Nephron (organoid): ENCODE measurements around the gene RBBP8NL.

ENCODE experiments used
- H3K27ac Mint-ChIP-seq, 3 experiments: 2 replicates each; pipeline ENCODE4 v1.8.0; 2020; ENCODE audit warnings: mixed read lengths in 3 of 3, mild to moderate bottlenecking in 2 of 3, moderate library complexity in 1 of 3
- H3K27me3 Mint-ChIP-seq: 2 replicates; pipeline ENCODE4 v1.8.0; 2021; ENCODE audit warnings: low read depth, mild to moderate bottlenecking, moderate library complexity, mixed read lengths
- H3K36me3 Mint-ChIP-seq: 2 replicates; pipeline ENCODE4 v1.8.0; 2020; ENCODE audit warnings: low read depth, mixed read lengths
- H3K4me1 Mint-ChIP-seq: 2 replicates; pipeline ENCODE4 v1.8.0; 2020; ENCODE audit warnings: mixed read lengths
- H3K4me3 Mint-ChIP-seq, 3 experiments: 2 replicates each; pipeline ENCODE4 v1.8.0; 2020; ENCODE audit warnings: mild to moderate bottlenecking in 3 of 3, mixed read lengths in 3 of 3, moderate library complexity in 2 of 3
- H3K9me3 Mint-ChIP-seq: 2 replicates; pipeline ENCODE4 v1.8.0; 2020; ENCODE audit warnings: mixed read lengths
- CTCF ChIP-seq, 3 experiments: fragments of 200-600 bp; sonication (generic); IDR thresholded peaks; one replicate each; pipeline ENCODE4 v1.5.0; 2021; ENCODE audit warnings: antibody characterized with exemption in 3 of 3; ENCODE audit not compliant: unreplicated experiment in 3 of 3

Gene RBBP8NL

GRCh38 chr20:62409086-62409853 lies 18.1 kb downstream of the RBBP8NL start:
- H3K4me1 Mint-ChIP-seq: peaks cover 11% of the 10 kb centered on the region
- H3K4me3 Mint-ChIP-seq: peak overlapping the region; percentile 39 to 65 (median 47)
- H3K27me3 Mint-ChIP-seq: peaks cover 10% of the 10 kb centered on the region
- no peaks in the 10 kb centered on the region for H3K36me3 Mint-ChIP-seq
- H3K9me3 Mint-ChIP-seq: no peaks in the 10 kb centered on the region
- TF ChIP-seq CTCF (IDR thresholded peaks at IDR 0.05; ENCODE audit: unreplicated experiment in 3 of 3): no peak
- peak overlapping the region in 1 of 3 experiments; percentile 12 for H3K27ac Mint-ChIP-seq

DNA sequence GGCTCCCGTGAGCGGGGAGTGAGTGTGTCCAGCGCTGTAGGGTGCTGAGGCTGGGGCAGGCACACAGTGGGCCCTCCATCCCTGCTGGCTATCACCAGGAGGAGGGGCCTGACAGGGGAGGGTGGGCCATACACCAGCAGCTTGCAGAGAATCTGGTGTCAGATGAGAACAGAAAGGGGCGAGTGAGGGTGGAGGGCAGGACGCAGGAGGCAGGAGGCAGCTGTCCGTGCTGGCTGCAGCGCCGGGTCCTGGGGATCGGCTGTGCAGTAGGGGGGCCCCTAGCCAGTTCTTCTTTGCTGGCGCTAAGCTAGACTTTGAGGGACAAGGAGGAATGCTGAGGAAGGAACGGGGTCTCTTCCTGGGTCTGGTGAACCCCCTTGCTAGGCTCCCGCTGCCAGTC lies 18.7 kb downstream of the RBBP8NL start:
- Mint-ChIP-seq H3K27me3 (peaks cover 10% of the 10 kb centered on the region), H3K9me3 (no peaks in the 10 kb centered on the region), H3K4me3 (no peak overlapping the region), H3K36me3 (no peaks in the 10 kb centered on the region), H3K4me1 (peaks cover 11% of the 10 kb centered on the region), H3K27ac (no peak overlapping the region)
- no peak for TF ChIP-seq CTCF (IDR thresholded peaks at IDR 0.05; ENCODE audit: unreplicated experiment in 3 of 3)

GRCh38 chr20:62408055-62408454 lies 19.3 kb downstream of the RBBP8NL start:
- Mint-ChIP-seq H3K4me1 (peaks cover 11% of the 10 kb centered on the region), H3K4me3 (peak overlapping the region; percentile 61 to 73 (median 63)), H3K9me3 (no peaks in the 10 kb centered on the region), H3K27ac (no peak overlapping the region), H3K36me3 (no peaks in the 10 kb centered on the region), H3K27me3 (peaks cover 10% of the 10 kb centered on the region)
- TF ChIP-seq CTCF (IDR thresholded peaks at IDR 0.05; ENCODE audit: unreplicated experiment in 3 of 3): no peak

- no peak for TF ChIP-seq CTCF (IDR thresholded peaks at IDR 0.05; ENCODE audit: unreplicated experiment in 3 of 3)
- peaks cover 10% of the 10 kb centered on the region for H3K27me3 Mint-ChIP-seq
- no peaks in the 10 kb centered on the region for H3K9me3 Mint-ChIP-seq
- H3K4me3 Mint-ChIP-seq: peak within 1 kb of the TSS; percentile 76 to 84 (median 83)
- H3K27ac Mint-ChIP-seq: no peak within 1 kb of the TSS
- no peaks in the 10 kb centered on the region for H3K36me3 Mint-ChIP-seq
- peaks cover 11% of the 10 kb centered on the region for H3K4me1 Mint-ChIP-seq
Measured at GRCh38 chr20:62407221-62407992, 19.9 kb downstream of the RBBP8NL start, which contains the start of gene CABLES2. Gene CABLES2, minus strand, starts transcription at chr20:62407285. Its CDS starts 9 bp downstream, at chr20:62407276.

GRCh38 chr20:62406635-62407176 lies 20.6 kb downstream of the RBBP8NL start:
- Mint-ChIP-seq H3K27me3 (peaks cover 10% of the 10 kb centered on the region), H3K36me3 (no peaks in the 10 kb centered on the region), H3K4me1 (peaks cover 11% of the 10 kb centered on the region), H3K9me3 (no peaks in the 10 kb centered on the region), H3K27ac (no peak overlapping the region), H3K4me3 (peak overlapping the region; percentile 72 to 84 (median 83))
- no peak for TF ChIP-seq CTCF (IDR thresholded peaks at IDR 0.05; ENCODE audit: unreplicated experiment in 3 of 3)
